ENCODE results near the gene HDAC4. TPM values are rescaled to one million over a fixed set of nuclear protein-coding genes. Genes with fewer than 3 reads are reported as not detected.

Gene HDAC4
- total RNA-seq, 4 donors from 2014 or later: 68.0 to 123 (median 86.5) TPM

- Histone ChIP-seq H3K4me3 (no peak overlapping the region), H3K27me3 (peaks cover 0 to 12% of the 10 kb centered on the region in 2 donors), H3K27ac (no peak overlapping the region), H3K36me3 (no peaks in the 10 kb centered on the region), H3K9me3 (no peaks in the 10 kb centered on the region), H3K4me1 (peaks cover 0 to 12% (median 0%) of the 10 kb centered on the region in 4 donors)
- TF ChIP-seq EP300 (IDR thresholded peaks at IDR 0.05) (no peak), CTCF (IDR thresholded peaks at IDR 0.05) (no peak), POLR2A (IDR thresholded peaks at IDR 0.05) (no peak)
- 84 to 97% methylated on average over 6 of the region's 6 CpGs for WGBS, 2 donors
- DNase-seq (ENCODE audit: low spot score in 2 of 2): no peak
These were observed 379.6 kb downstream of the HDAC4 start for GRCh38 chr2:239021224-239021623.

GRCh38 chr2:239020541-239021041, 380.2 kb downstream of the HDAC4 start:
- Histone ChIP-seq H3K27ac (no peak overlapping the region), H3K36me3 (no peaks in the 10 kb centered on the region), H3K4me3 (no peak overlapping the region), H3K4me1 (peaks cover 0 to 10% (median 0%) of the 10 kb centered on the region in 4 donors), H3K27me3 (peaks cover 0 to 15% of the 10 kb centered on the region in 2 donors), H3K9me3 (no peaks in the 10 kb centered on the region)
- DNase-seq (ENCODE audit: low spot score in 2 of 2): no peak
- WGBS, 2 donors: 87% methylated on average over 17 of the region's 17 CpGs
- TF ChIP-seq POLR2A (IDR thresholded peaks at IDR 0.05) (no peak), CTCF (IDR thresholded peaks at IDR 0.05) (no peak), EP300 (IDR thresholded peaks at IDR 0.05) (no peak)

- DNase-seq (ENCODE audit: low spot score in 2 of 2): no peak
These were observed 381.6 kb downstream of the HDAC4 start for GRCh38 chr2:239019183-239019581.

GRCh38 chr2:239018271-239019182, 382.3 kb downstream of the HDAC4 start:
- no peak overlapping the region for H3K4me3 ChIP-seq
- no peaks in the 10 kb centered on the region for H3K36me3 ChIP-seq
- no peaks in the 10 kb centered on the region for H3K9me3 ChIP-seq
- peaks cover 0 to 26% of the 10 kb centered on the region in 2 donors for H3K27me3 ChIP-seq
- DNase-seq (ENCODE audit: low spot score in 2 of 2): no peak
- no peak overlapping the region for H3K27ac ChIP-seq
- WGBS, 2 donors: 54 to 57% methylated on average over 17 of the region's 17 CpGs
- TF ChIP-seq CTCF (IDR thresholded peaks at IDR 0.05): no peak
- H3K4me1 ChIP-seq: peaks cover 0 to 7% (median 0%) of the 10 kb centered on the region in 4 donors

More at GRCh38 chr2:239019183-239019581, 381.6 kb downstream of the HDAC4 start:
- Histone ChIP-seq H3K36me3 (no peaks in the 10 kb centered on the region), H3K27ac (no peak overlapping the region), H3K4me3 (no peak overlapping the region), H3K9me3 (no peaks in the 10 kb centered on the region), H3K4me1 (peaks cover 0 to 7% (median 0%) of the 10 kb centered on the region in 4 donors), H3K27me3 (peaks cover 0 to 26% of the 10 kb centered on the region in 2 donors)
- WGBS, 2 donors: 85 to 95% methylated on average over 4 to 5 of the region's 6 CpGs
- no peak for TF ChIP-seq CTCF (IDR thresholded peaks at IDR 0.05)
- TF ChIP-seq EP300 (IDR thresholded peaks at IDR 0.05): no peak
- no peak for TF ChIP-seq POLR2A (IDR thresholded peaks at IDR 0.05)

- no peak overlapping the region for H3K4me3 ChIP-seq
- WGBS, 2 donors: 90 to 92% methylated on average over 12 of the region's 12 CpGs
- peaks cover 0 to 7% (median 0%) of the 10 kb centered on the region in 4 donors for H3K4me1 ChIP-seq
- H3K27ac ChIP-seq: no peak overlapping the region
- no peaks in the 10 kb centered on the region for H3K9me3 ChIP-seq
- no peak for TF ChIP-seq CTCF (IDR thresholded peaks at IDR 0.05)
- TF ChIP-seq POLR2A (IDR thresholded peaks at IDR 0.05): no peak
- DNase-seq (ENCODE audit: low spot score in 2 of 2): no peak
- no peaks in the 10 kb centered on the region for H3K36me3 ChIP-seq
- H3K27me3 ChIP-seq: peaks cover 0 to 26% of the 10 kb centered on the region in 2 donors
These were observed 383.2 kb downstream of the HDAC4 start for GRCh38 chr2:239017491-239018098.

Data from tibial nerve (tissue), 4 donors.